SU-DHL-6 (cell line): Measurements from ENCODE around the gene ATPAF1.

Source experiments
- H2AFZ ChIP-seq: fragments of 200-600 bp; sonication (generic); 2 replicates; pipeline ENCODE4 v1.6.1; 2014; ENCODE audit warnings: low read depth, mild to moderate bottlenecking, moderate library complexity, mixed read lengths, antibody characterized with exemption, low read length; ENCODE audit not compliant: severe bottlenecking
- H3F3A ChIP-seq: fragments of 200-600 bp; shearing (Covaris generic); 2 replicates; pipeline ENCODE4 v1.6.0; 2016; ENCODE audit warnings: antibody characterized with exemption, mild to moderate bottlenecking; ENCODE audit not compliant: insufficient read depth
- H3K27ac ChIP-seq: fragments of 200-600 bp; sonication (generic); 2 replicates; pipeline ENCODE4 v1.5.1; 2016; ENCODE audit warnings: low read depth, mild to moderate bottlenecking, low read length, moderate library complexity, mixed read lengths
- H3K27me3 ChIP-seq: fragments of 200-600 bp; sonication (generic), shearing (Covaris generic); 2 replicates; pipeline ENCODE4 v1.6.0; 2014; ENCODE audit warnings: mild to moderate bottlenecking, low read length
- H3K36me3 ChIP-seq: fragments of 200-600 bp; sonication (generic); 2 replicates; pipeline ENCODE4 v1.6.1; 2014; ENCODE audit warnings: mild to moderate bottlenecking, low read length, mixed read lengths
- H3K4me2 ChIP-seq: fragments of 300-600, 200-600 bp; shearing (Covaris generic), sonication (generic); 2 replicates; pipeline ENCODE4 v1.6.0; 2014; ENCODE audit warnings: low read length, low read depth, mild to moderate bottlenecking; ENCODE audit not compliant: poor library complexity, severe bottlenecking
- H3K4me3 ChIP-seq: fragments of 200-600 bp; sonication (generic); 2 replicates; pipeline ENCODE4 v1.5.1; 2014; ENCODE audit warnings: antibody characterized with exemption, low read length, mild to moderate bottlenecking, mixed read lengths; ENCODE audit not compliant: insufficient read depth, poor library complexity, severe bottlenecking
- H3K79me2 ChIP-seq: fragments of 200-600 bp; sonication (generic); 2 replicates; pipeline ENCODE4 v1.6.1; 2014; ENCODE audit warnings: mild to moderate bottlenecking, low read length, moderate library complexity; ENCODE audit not compliant: insufficient read depth
- H3K9ac ChIP-seq: fragments of 200-600 bp; sonication (generic); 2 replicates; pipeline ENCODE4 v1.7.0; 2014; ENCODE audit warnings: mild to moderate bottlenecking, low read length
- H3K9me2 ChIP-seq: fragments of 200-600 bp; sonication (generic); replicated peaks from 2 replicates; pipeline ENCODE4 v1.6.1; 2014; ENCODE audit warnings: low read length; ENCODE audit not compliant: insufficient read depth
- H3K9me3 ChIP-seq: fragments of 200-600 bp; sonication (generic); 2 replicates; pipeline ENCODE4 v1.6.1; 2014; ENCODE audit warnings: low read length, mixed read lengths; ENCODE audit not compliant: insufficient read depth
- H4K20me1 ChIP-seq: fragments of 200-600 bp; sonication (generic); 2 replicates; pipeline ENCODE4 v1.6.1; 2014; ENCODE audit warnings: low read depth, mild to moderate bottlenecking, antibody characterized with exemption, low read length, moderate library complexity, mixed read lengths
- EZH2phosphoT487 ChIP-seq: fragments of 200-600 bp; sonication (generic), shearing (Covaris generic); conservative IDR thresholded peaks from 2 replicates; pipeline ENCODE4 v1.6.1; 2018; ENCODE audit warnings: mild to moderate bottlenecking, antibody characterized with exemption, low read length, moderate library complexity, mixed read lengths
- TF ChIP-seq, protein P1 (sequence below): fragments of 200-600 bp; sonication (generic); IDR thresholded peaks from one replicate; pipeline ENCODE4 v1.5.1; 2017; ENCODE audit warnings: antibody characterized with exemption, mild to moderate bottlenecking, low read length, moderate library complexity; ENCODE audit not compliant: insufficient read depth, poor library complexity, severe bottlenecking

The ATPAF1 gene

DNA sequence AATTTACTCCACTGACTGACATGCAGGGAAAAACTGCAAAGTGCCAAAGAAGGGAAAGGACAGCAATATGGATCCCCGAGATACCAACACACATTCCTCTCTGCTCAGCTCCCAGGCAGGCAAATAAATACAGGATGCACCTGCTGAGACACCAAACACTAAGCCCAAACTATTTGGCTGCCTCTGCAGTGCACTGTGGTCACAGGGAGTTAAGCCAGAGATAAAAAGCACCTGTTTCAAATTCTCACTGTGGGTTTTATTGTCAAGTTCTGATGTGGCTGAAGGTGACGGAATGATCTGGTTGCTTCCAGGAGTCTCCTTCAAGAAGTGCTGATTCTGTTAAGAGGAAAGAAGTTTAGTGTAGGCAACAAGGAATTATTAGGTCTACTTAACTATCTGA, 21.2 kb upstream of the ATPAF1 start:
- H3K27ac ChIP-seq = no peak overlapping the region
- no peak overlapping the region for H3K4me2 ChIP-seq

DNA sequence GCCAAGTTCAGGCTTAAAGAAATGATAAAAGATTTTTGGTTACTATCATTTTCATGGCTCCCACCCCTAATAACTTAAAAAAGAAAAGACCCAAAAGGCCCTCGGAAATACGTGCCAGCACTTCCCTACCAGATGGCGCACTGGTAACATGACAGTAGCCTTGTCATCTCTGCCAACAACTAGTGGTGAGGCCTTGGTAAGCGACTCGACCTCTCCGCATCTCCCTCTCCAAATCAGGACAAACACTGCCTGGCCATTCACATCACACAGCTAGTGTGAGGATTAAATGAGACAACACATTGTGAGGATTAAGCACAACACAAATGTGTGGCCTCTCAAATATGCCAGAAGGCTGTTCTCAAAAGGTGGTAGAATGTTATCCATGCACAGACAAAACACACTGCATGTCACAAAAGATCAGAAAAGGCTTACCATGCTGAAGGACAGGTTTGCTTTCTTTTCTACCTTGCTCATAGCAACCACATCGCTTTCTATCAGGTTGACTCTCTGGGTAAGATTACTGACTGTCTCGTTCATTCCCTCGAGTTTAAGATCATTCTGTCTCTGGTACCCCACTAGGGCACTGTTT, 19.9 kb upstream of the ATPAF1 start:
- Histone ChIP-seq H3K36me3 (peaks cover 29% of the 10 kb centered on the region; the same call in 1 of the 2 replicates), H3K4me2 (no peak overlapping the region), H3K27ac (no peak overlapping the region), H3K9me3 (no peaks in the 10 kb centered on the region), H3K27me3 (no peaks in the 10 kb centered on the region), H4K20me1 (no peaks in the 10 kb centered on the region), H3K9ac (no peak overlapping the region), H2AFZ (no peak overlapping the region), H3K4me3 (no peak overlapping the region), H3F3A (no peaks in the 10 kb centered on the region), H3K79me2 (0 out of 2 replicates have a peak, but pooled peaks cover under 1% of the 10 kb centered on the region), H3K9me2 (no peaks in the 10 kb centered on the region)
- TF ChIP-seq, protein P1, sequence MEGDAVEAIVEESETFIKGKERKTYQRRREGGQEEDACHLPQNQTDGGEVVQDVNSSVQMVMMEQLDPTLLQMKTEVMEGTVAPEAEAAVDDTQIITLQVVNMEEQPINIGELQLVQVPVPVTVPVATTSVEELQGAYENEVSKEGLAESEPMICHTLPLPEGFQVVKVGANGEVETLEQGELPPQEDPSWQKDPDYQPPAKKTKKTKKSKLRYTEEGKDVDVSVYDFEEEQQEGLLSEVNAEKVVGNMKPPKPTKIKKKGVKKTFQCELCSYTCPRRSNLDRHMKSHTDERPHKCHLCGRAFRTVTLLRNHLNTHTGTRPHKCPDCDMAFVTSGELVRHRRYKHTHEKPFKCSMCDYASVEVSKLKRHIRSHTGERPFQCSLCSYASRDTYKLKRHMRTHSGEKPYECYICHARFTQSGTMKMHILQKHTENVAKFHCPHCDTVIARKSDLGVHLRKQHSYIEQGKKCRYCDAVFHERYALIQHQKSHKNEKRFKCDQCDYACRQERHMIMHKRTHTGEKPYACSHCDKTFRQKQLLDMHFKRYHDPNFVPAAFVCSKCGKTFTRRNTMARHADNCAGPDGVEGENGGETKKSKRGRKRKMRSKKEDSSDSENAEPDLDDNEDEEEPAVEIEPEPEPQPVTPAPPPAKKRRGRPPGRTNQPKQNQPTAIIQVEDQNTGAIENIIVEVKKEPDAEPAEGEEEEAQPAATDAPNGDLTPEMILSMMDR = no peak
- no peak for TF ChIP-seq EZH2phosphoT487

More for the DNA sequence above, 21.2 kb upstream of the ATPAF1 start:
- no peaks in the 10 kb centered on the region for H3K27me3 ChIP-seq
- H3K4me3 ChIP-seq = no peak overlapping the region
- no peaks in the 10 kb centered on the region for H3K9me3 ChIP-seq
- H2AFZ ChIP-seq = no peak overlapping the region
- no peaks in the 10 kb centered on the region for H3K9me2 ChIP-seq
- no peak for TF ChIP-seq EZH2phosphoT487
- TF ChIP-seq, protein P1 = no peak
- H3F3A ChIP-seq = no peaks in the 10 kb centered on the region
- H3K9ac ChIP-seq = no peak overlapping the region
- no peaks in the 10 kb centered on the region for H4K20me1 ChIP-seq
- peaks cover 27% of the 10 kb centered on the region; the same call in 1 of the 2 replicates for H3K36me3 ChIP-seq
- 0 out of 2 replicates have a peak, but pooled peaks cover 4% of the 10 kb centered on the region for H3K79me2 ChIP-seq

DNA sequence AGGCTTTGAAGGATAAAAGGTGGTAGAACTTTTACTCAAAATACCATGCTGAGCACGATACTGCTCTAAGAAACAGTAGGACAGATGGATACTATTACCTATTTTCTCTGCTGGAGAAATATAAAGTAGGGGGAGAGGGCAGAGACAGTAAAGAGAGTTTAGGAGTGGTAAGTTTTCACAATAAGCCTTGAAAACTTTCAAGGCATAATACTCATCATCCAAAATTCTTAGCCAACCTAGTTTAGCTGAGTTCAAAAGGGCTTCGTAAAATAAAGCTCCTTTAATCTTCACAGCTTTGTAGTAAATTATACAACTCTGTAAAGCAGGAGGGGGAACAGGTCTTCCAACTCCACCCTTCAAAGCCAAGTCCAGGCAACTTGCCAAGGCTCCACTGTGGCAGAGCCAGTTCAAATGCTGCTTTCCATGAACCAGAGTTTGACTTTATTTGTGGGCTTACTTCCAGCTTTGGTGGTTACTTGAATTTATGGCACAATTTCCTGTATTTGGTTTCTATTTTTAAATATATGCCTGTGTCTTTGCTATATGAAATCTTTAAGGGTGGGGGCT, 19.0 kb upstream of the ATPAF1 start:
- H3K9ac ChIP-seq = no peak overlapping the region
- H2AFZ ChIP-seq = no peak overlapping the region
- peaks cover 30% of the 10 kb centered on the region for H3K36me3 ChIP-seq
- no peak overlapping the region for H3K4me3 ChIP-seq
- H3K27me3 ChIP-seq = no peaks in the 10 kb centered on the region
- H4K20me1 ChIP-seq = no peaks in the 10 kb centered on the region
- no peaks in the 10 kb centered on the region for H3K79me2 ChIP-seq
- TF ChIP-seq, protein P1 = no peak
- TF ChIP-seq EZH2phosphoT487 = no peak
- no peak overlapping the region for H3K27ac ChIP-seq
- H3K9me3 ChIP-seq = no peaks in the 10 kb centered on the region
- H3K4me2 ChIP-seq = no peak overlapping the region
- H3F3A ChIP-seq = no peaks in the 10 kb centered on the region
- no peaks in the 10 kb centered on the region for H3K9me2 ChIP-seq
